PFSK-1 (cell line): Measurements from ENCODE around the gene TUBGCP5.

ENCODE experiments used
- POLR2AphosphoS5 ChIP-seq: IDR thresholded peaks from 2 replicates; pipeline ENCODE4 v1.6.1; 2012; ENCODE audit warnings: low read depth, mild to moderate bottlenecking, control low read depth, low read length, moderate library complexity
- REST ChIP-seq, 2 experiments: IDR thresholded peaks; 2 replicates each; pipeline versions ENCODE4 v1.6.1 to v1.8.0; 2011 to 2012; ENCODE audit warnings: low read depth in 2 of 2, low read length in 2 of 2, control low read depth in 1 of 2, inconsistent platforms in 1 of 2, mild to moderate bottlenecking in 1 of 2, moderate library complexity in 1 of 2; ENCODE audit not compliant: insufficient read depth in 1 of 2
- SIN3A ChIP-seq: IDR thresholded peaks from 2 replicates; pipeline ENCODE4 v1.6.1; 2012; ENCODE audit warnings: mild to moderate bottlenecking, low read length, moderate library complexity, borderline replicate concordance; ENCODE audit not compliant: insufficient read depth
- TAF1 ChIP-seq: IDR thresholded peaks from 2 replicates; pipeline ENCODE4 v1.6.1; 2012; ENCODE audit warnings: low read length, control low read depth, borderline replicate concordance; ENCODE audit not compliant: insufficient read depth

- TF ChIP-seq TAF1 (no peak), POLR2AphosphoS5 (no peak), REST (IDR thresholded peaks at IDR 0.05; ENCODE audit: insufficient read depth in 1 of 2, low read depth in 2 of 2, low read length in 2 of 2) (no peak), SIN3A (no peak)
Observed at GRCh38 chr15:23050708-23051107, 11.3 kb upstream of the TUBGCP5 start.
